Retina (tissue), 1 donor: ENCODE measurements around the gene ARPC5L.
A peak's percentile ranks its signal among the peaks of the same experiment; 100 is the strongest.
"Not testable (repeated sequence)": the region's sequence is repeated elsewhere in the genome, so short reads cannot be mapped to it uniquely, and the experiment has no call there.

ENCODE experiments used
- DNase-seq: peaks from one replicate; pipeline ENCODE4 v3.0.0-alpha.2; 2016

ARPC5L gene

DNA sequence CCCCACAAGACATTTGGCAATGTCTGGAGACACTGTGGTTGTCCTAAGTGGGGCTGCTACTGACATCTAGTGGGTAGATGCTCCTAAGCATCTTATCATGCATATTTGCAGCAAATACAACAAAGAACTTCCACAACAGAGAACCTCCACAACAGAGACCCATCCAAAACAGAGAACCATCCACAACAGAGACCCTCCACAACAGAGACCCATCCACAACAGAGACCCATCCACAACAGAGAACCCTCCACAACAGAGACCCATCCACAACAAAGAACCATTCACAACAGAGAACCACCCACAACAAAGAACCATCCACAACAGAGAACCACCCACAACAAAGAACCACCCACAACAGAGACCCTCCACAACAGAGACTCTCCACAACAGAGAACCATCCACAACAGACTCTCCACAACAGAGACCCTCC lies 32.8 kb downstream of the ARPC5L start:
- DNase-seq, result peak; percentile 20

DNA sequence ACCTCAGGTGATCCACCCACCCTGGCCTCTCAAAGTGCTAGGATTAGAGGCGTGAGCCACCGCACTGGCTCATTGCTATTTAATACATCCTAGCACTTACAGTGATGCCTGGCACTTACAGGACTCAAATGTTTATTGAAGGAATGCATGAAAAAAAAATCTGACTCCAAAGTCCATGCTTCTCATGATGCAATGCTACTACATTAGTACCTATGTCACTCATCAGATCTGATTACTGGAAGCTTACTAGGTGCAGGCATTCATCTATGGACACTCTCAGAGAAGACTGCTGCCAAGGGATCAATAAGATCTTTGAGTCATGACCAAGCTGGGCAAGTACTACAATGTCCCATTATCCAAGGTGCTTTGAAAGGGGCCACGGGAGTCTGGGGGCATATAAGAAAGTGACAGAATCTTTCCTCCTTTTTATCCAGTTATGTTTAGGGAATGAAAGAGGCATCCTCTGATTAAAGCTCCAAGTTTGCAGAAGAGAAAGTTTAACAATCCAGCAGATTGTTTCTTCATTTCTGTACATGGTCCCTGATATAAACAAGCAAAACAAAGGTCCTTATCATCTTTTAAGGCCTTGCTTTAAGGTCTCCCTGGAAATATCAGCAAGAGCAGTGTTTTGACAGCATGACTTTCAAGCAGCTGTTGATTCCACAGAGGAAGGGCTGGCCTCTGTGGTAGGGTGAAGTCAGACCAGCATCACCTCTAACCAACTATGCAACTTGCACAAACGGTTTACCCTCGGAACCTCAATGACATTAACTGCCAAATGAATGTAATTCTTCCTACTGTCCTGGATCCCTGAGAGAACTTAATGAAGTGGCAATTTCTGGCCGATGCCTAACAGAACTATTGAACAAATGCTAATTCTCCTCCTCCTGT lies 35.9 kb downstream of the ARPC5L start:
- no peak for DNase-seq

DNA sequence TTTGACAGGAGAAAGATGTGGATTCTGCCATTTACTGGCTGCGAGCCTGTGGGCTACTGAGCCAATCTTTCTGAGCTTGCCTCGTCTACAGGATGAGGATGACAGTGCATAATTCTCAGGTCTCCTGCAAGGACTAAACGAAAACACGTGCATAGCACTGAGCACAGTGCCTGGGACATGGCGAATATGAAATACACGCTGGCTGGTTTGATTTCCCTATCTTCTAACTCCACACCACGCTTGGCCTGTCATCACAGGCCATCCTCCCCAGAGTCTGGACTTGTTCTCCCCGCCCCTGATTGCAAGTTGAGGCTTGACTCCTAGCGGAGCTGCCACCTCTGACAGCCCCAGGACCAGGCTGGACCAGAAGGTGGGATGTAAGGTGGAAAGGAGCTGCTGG lies 37.9 kb downstream of the ARPC5L start:
- DNase-seq, result no peak

DNA sequence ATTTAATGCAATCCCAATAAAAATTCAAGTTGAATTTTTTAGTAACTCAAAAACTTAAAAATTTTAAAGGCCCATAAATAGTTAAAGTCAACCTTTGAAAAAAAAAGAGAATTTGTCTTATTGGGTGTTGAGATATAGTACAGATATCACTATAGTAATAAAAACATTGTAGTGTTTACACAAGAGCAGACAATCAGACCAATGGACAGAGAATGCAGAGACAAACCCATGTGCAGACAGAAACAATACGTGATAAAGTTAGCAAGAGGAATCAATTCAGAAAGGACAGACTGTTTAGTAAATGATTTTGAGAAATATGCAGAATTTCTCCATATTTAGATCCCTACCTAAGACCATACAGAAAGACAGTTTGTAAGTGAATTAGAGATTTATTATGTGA lies 45.0 kb downstream of the ARPC5L start:
- no peak for DNase-seq

DNA sequence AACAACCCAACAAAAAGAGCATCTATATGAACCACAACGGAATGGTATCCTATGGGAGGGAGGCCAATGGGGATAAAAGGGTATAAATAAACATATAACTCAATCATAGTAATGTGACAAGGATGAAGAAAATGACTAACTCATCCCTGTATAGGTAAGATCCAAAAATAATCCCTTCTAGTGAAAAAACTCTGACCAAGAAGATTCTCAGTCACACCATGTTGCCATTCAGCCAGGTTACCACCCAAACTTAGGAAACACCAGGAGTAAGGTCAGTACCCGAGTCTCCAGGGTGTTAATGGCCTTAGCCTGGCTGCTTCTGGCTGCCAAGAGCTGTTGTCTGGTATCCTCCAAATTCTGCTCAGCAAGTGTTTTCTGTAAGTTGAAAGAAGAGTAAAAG lies 46.2 kb downstream of the ARPC5L start:
- DNase-seq, result no peak

DNA sequence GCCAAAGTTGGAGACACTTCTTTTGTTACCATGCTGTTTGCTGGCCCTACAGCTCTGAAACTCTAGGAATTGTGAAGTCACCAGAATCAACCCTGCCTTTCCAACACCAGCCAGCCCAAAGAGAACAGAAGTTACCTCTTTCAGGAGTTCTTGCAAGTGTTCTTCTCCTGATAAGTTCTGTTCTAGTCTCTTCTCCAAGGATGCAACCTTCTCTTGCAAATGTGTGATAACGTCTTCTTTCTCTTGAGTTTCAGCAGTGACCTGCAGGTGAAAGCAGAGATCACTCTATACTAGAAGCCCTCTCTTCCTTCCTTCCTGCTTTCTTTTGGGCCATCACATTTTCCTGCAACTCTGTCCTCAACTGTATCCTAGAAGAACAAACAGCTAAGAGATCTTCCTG lies 49.8 kb downstream of the ARPC5L start:
- no peak for DNase-seq

DNA sequence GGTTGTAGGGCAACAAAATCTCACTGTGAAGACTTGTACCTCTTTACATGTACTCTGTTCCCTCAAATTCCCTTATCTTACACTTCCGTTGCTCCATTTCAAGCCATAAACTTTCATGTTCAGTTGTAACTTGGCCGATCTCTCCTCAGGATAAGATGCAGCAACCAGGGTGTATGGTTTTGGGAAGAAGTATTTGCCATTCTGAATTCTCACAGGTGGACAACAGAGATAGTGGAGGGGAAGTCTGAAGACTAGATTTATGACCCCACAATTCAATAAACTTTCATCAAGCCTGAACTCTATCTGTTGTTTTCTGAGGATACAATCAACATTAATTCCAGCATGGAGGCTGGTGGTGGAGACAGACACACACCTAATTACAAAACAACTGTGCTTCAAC lies 51.4 kb downstream of the ARPC5L start:
- no peak for DNase-seq

DNA sequence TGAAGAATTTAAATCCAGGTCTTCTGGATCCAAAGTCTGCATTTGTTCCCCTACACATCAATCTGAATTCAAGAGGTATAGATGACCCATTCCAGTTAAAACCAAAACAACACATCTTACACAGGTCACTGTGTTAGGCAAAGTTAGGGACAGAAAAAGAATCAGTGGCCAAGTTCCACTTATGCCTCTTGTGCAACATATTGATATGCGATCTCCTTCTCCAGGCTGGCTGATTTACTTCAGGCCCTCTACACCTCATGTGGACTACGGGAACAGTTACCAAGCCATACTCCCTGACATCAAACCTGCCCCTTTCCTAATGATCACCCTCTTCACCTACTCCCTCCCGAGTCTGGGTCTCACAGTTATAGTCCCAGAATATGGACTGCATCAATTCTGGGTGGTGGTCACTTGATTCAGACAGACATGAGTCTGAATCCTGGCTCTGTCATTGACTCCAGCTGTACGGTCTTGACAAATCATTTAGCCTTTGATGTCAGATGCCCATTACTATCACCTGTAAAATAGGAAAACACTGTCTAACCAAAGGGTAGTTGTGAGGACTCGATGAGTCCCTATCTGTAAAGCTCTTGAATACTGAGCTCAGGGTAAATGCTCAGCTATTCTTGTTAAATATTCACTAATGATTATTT lies 52.9 kb downstream of the ARPC5L start:
- no peak for DNase-seq

DNA sequence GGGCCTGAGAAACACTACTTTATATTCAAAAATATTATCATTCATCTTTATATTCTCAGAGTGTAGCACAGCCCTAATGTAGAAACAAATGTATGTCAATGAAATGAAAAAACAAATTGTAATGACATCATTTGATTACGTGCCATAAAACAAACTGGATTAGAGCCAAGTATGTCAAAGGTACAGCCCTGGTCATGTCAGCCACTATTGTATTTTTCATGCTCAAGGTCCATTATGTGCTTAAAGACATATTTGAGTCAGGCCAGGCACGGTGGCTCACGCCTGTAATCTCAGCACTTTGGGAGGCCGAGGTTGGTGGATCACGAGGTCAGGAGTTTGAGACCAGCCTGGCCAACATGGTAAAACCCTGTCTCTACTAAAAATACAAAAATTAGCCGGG lies 58.5 kb downstream of the ARPC5L start:
- not testable (repeated sequence) for DNase-seq
